K562 (cell line): ENCODE results near the gene ZNF473. TPM values are rescaled to one million over a fixed set of nuclear protein-coding genes. Genes with fewer than 3 reads are reported as not detected.

Experiments used
- BACH1 ChIP-seq: fragments of 200-800 bp; sonication (Bioruptor generic); IDR thresholded peaks from 2 replicates; pipeline ENCODE4 v1.6.1; 2016; ENCODE audit warnings: missing genetic modification characterization, missing compliant biosample characterization
- FOSL1 ChIP-seq: fragments of 200-800 bp; sonication (Bioruptor generic); conservative IDR thresholded peaks from 2 replicates; pipeline ENCODE4 v1.6.1; 2016; ENCODE audit warnings: missing genetic modification characterization, missing compliant biosample characterization
- KDM1A ChIP-seq, 2 experiments: fragments of 450-650 bp; IDR thresholded peaks; 2 replicates each; pipeline ENCODE4 v1.6.1; 2016; ENCODE audit warnings: mild to moderate bottlenecking in 2 of 2
- MAFG ChIP-seq: fragments of 450-650 bp; conservative IDR thresholded peaks from 2 replicates; pipeline ENCODE4 v1.6.1; 2016; ENCODE audit warnings: missing genetic modification characterization, missing compliant biosample characterization
- MNT ChIP-seq, 2 experiments: fragments of 450-650 bp; conservative IDR thresholded peaks; 2 replicates each; pipeline ENCODE4 v1.6.1; 2017; ENCODE audit warnings: mild to moderate bottlenecking in 2 of 2, moderate library complexity in 2 of 2
- PRDM10 ChIP-seq: fragments of 450-650 bp; IDR thresholded peaks from 2 replicates; pipeline ENCODE4 v1.6.1; 2018; ENCODE audit not compliant: partially characterized antibody
- RCOR1 ChIP-seq, 2 experiments: IDR thresholded peaks; 2 replicates each; pipeline ENCODE4 v1.6.1; 2012; ENCODE audit warnings: low read depth in 2 of 2, low read length in 2 of 2, borderline replicate concordance in 1 of 2, improper control_type of control experiment in 1 of 2
- SRF ChIP-seq, 2 experiments: fragments of 250-450, 450-650 bp in 1 of 2; sonication (Bioruptor Pico) in 1 of 2; sonication (generic) in 1 of 2; formaldehyde crosslinking; IDR thresholded peaks; 2 replicates each; pipeline versions ENCODE4 v1.5.0 to v1.5.1; 2020 to 2022; ENCODE audit warnings: mild to moderate bottlenecking in 1 of 2, missing genetic modification reagents in 1 of 2
- ZFPM2 ChIP-seq: fragments of 250-450 bp; sonication (Bioruptor Pico); IDR thresholded peaks from 2 replicates; pipeline ENCODE4 v1.5.1; 2022; ENCODE audit warnings: mild to moderate bottlenecking
- ZNF121 ChIP-seq: sonication (generic); formaldehyde crosslinking; conservative IDR thresholded peaks from 2 replicates; pipeline ENCODE4 v1.8.0; 2022; ENCODE audit warnings: missing genetic modification reagents
- ZNF224 ChIP-seq: sonication (generic); formaldehyde crosslinking; IDR thresholded peaks from 2 replicates; pipeline ENCODE4 v1.8.0; 2022; ENCODE audit warnings: mild to moderate bottlenecking, missing genetic modification reagents
- polyA plus RNA-seq, 8 experiments: library from polyadenylated mRNA; depleted of rRNA in 4 of 8; stranded (reverse) in 5 of 8; unstranded in 3 of 8; fragments of >200 nt; fragmentation: Nextera tagmentation in 2 of 8; fragmentation: Illumina TruSeq in 1 of 8; extraction: Ambion mirVana in 2 of 8; extraction: Trizol in 1 of 8; gene quantifications; 2 replicates each; pipeline versions ENCODE4 v1.2.1 to v1.2.3, GENCODE V29; 2011 to 2014; ENCODE audit warnings: inconsistent platforms in 1 of 8, missing spikeins in 1 of 8
- total RNA-seq, 7 experiments: library from RNA; depleted of rRNA in 6 of 7; stranded (reverse); fragments of >200 nt in 6 of 7; fragmentation: Illumina TruSeq in 2 of 7; extraction: Trizol in 2 of 7; gene quantifications; 2 replicates each; pipeline versions ENCODE4 v1.2.1 to v1.2.3, GENCODE V29; 2011 to 2021; ENCODE audit warnings: low replicate concordance in 1 of 7
- TF ChIP-seq, protein P1 (sequence below), 2 experiments: fragments of 450-650 bp in 1 of 2; sonication (generic) in 1 of 2; formaldehyde crosslinking in 1 of 2; IDR thresholded peaks in 1 of 2; conservative IDR thresholded peaks in 1 of 2; 2 replicates each; pipeline versions ENCODE4 v1.6.1 to v1.8.1; 2016 to 2023; ENCODE audit warnings: mild to moderate bottlenecking in 2 of 2, moderate library complexity in 2 of 2, inconsistent platforms in 1 of 2, missing genetic modification reagents in 1 of 2
- TF ChIP-seq, protein P2 (sequence below): fragments of 450-650 bp; formaldehyde crosslinking; IDR thresholded peaks from 2 replicates; pipeline ENCODE4 v1.4.0; 2020; ENCODE audit warnings: mild to moderate bottlenecking, moderate library complexity
- TF ChIP-seq, protein P3 (sequence below), 2 experiments: fragments of 450-650 bp; IDR thresholded peaks; 2 replicates each; pipeline ENCODE4 v1.6.1; 2016
- TF ChIP-seq, protein P4 (sequence below): IDR thresholded peaks from 2 replicates; pipeline ENCODE4 v1.6.1; 2011; ENCODE audit not compliant: insufficient read length; ENCODE audit errors: extremely low read depth

ZNF473 gene
- total and polyA plus RNA-seq, 9 of the 15 experiments (the other 6 are each of a cell fraction or from before 2014, with no cell fraction given): 8.2 to 34.0 (median 28.5) TPM

DNA sequence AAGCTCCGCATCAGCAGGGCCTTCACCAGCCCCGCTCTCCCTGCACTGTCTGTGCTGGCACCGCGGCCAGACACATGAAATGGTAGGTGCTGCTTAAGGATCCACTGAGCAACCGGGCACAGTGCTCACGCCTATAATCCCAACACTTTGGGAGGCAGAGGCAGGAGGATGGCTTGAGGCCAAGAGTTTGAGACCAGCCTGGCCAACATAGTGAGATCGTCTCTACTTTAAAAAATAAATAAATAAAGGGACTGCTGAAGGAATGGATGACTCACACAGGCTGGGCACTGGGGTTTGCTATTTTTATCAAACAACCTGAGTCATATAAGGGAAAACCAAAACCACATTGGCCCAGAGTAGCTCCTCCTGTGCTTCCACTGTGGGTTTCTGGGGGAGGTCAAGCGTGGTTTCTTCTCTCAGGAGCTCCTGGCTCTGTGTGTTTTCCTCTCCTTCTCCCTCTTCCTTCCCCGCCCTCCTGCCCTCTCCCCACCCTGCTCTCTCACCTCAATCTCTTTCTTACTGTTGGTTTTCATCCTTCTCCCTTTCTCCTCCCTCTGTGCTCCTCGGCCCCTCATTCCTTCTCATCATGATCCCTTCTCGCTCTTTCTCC is 21.9 kb upstream of the ZNF473 start (continued):
- TF ChIP-seq FOSL1 (tag) (peak; percentile 99), PRDM10 (peak; percentile 81), MNT (conservative IDR thresholded peaks at IDR 0.05) (peak in 1 of 2 experiments; percentile 41; a peak in 1 of 4 replicates), ZFPM2 (no peak), SRF (CRISPR knock-in tag; IDR thresholded peaks at IDR 0.05) (peak in 1 of 2 experiments; percentile 77; a peak in 2 of 4 replicates), ZNF224 (CRISPR knock-in tag) (no peak), ZNF121 (peak; percentile 98), KDM1A (IDR thresholded peaks at IDR 0.05) (peak; percentile 20 to 27; a peak in 1 of 4 replicates), RCOR1 (IDR thresholded peaks at IDR 0.05; ENCODE audit: borderline replicate concordance in 1 of 2, low read depth in 2 of 2, low read length in 2 of 2) (0 out of 4 replicates have a peak, but pooled peaks of 1 of the 2 experiments have one; percentile 16), MAFG (tag) (0 out of 2 replicates have a peak, but pooled peaks have one; percentile 17), BACH1 (tag) (peak; percentile 57; the same call in 1 of the 2 replicates)
- TF ChIP-seq, protein P1, sequence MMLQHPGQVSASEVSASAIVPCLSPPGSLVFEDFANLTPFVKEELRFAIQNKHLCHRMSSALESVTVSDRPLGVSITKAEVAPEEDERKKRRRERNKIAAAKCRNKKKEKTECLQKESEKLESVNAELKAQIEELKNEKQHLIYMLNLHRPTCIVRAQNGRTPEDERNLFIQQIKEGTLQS (IDR thresholded peaks at IDR 0.05): peak; percentile 92
- TF ChIP-seq, protein P1 (CRISPR knock-in tag; conservative IDR thresholded peaks at IDR 0.05): no peak; the same call in 1 of the 2 replicates
- TF ChIP-seq, protein P2, sequence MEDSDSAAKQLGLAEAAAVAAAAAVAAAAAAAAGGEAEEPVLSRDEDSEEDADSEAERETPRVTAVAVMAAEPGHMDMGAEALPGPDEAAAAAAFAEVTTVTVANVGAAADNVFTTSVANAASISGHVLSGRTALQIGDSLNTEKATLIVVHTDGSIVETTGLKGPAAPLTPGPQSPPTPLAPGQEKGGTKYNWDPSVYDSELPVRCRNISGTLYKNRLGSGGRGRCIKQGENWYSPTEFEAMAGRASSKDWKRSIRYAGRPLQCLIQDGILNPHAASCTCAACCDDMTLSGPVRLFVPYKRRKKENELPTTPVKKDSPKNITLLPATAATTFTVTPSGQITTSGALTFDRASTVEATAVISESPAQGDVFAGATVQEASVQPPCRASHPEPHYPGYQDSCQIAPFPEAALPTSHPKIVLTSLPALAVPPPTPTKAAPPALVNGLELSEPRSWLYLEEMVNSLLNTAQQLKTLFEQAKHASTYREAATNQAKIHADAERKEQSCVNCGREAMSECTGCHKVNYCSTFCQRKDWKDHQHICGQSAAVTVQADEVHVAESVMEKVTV (CRISPR knock-in tag): no peak
- TF ChIP-seq, protein P3, sequence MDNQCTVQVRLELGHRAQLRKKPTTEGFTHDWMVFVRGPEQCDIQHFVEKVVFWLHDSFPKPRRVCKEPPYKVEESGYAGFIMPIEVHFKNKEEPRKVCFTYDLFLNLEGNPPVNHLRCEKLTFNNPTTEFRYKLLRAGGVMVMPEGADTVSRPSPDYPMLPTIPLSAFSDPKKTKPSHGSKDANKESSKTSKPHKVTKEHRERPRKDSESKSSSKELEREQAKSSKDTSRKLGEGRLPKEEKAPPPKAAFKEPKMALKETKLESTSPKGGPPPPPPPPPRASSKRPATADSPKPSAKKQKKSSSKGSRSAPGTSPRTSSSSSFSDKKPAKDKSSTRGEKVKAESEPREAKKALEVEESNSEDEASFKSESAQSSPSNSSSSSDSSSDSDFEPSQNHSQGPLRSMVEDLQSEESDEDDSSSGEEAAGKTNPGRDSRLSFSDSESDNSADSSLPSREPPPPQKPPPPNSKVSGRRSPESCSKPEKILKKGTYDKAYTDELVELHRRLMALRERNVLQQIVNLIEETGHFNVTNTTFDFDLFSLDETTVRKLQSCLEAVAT (IDR thresholded peaks at IDR 0.05): peak in 1 of 2 experiments; percentile 42; a peak in 2 of 4 replicates
- TF ChIP-seq, protein P4, sequence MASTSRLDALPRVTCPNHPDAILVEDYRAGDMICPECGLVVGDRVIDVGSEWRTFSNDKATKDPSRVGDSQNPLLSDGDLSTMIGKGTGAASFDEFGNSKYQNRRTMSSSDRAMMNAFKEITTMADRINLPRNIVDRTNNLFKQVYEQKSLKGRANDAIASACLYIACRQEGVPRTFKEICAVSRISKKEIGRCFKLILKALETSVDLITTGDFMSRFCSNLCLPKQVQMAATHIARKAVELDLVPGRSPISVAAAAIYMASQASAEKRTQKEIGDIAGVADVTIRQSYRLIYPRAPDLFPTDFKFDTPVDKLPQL: no peak
